H9 (cell line): ENCODE measurements around the gene ARFGEF3. TPM values are rescaled to one million over a fixed set of nuclear protein-coding genes. Genes with fewer than 3 reads are reported as not detected.

ENCODE experiments used
- DNase-seq: peaks from one replicate; pipeline ENCODE4 v3.0.0-alpha.2; 2017
- H2AFZ ChIP-seq: one replicate; pipeline ENCODE4 v1.6.1; 2013; ENCODE audit warnings: mild to moderate bottlenecking, low read length, control low read depth, moderate library complexity
- H2AK5ac ChIP-seq: 2 replicates; pipeline ENCODE4 v1.6.1; 2013; ENCODE audit warnings: low read length, control low read depth, mixed read lengths; ENCODE audit not compliant: insufficient read length
- H2BK120ac ChIP-seq: one replicate; pipeline ENCODE4 v1.6.1; 2013; ENCODE audit warnings: low read depth, mild to moderate bottlenecking, low read length, control low read depth, inconsistent platforms; ENCODE audit not compliant: poor library complexity, severe bottlenecking
- H2BK12ac ChIP-seq: 2 replicates; pipeline ENCODE4 v1.6.1; 2013; ENCODE audit warnings: low read length, control low read depth, mixed read lengths, low read depth; ENCODE audit not compliant: insufficient read length
- H2BK15ac ChIP-seq: 2 replicates; pipeline ENCODE4 v1.6.1; 2013; ENCODE audit warnings: low read depth, low read length, control low read depth
- H2BK20ac ChIP-seq: one replicate; pipeline ENCODE4 v1.6.1; 2013; ENCODE audit warnings: low read depth, mild to moderate bottlenecking, low read length, control low read depth, inconsistent platforms; ENCODE audit not compliant: poor library complexity, severe bottlenecking
- H2BK5ac ChIP-seq: 2 replicates; pipeline ENCODE4 v1.6.1; 2013; ENCODE audit warnings: low read length, control low read depth, mixed read lengths; ENCODE audit not compliant: insufficient read length
- H3K14ac ChIP-seq: 2 replicates; pipeline ENCODE4 v1.6.1; 2013; ENCODE audit warnings: low read length, control low read depth; ENCODE audit not compliant: insufficient read depth
- H3K18ac ChIP-seq: 2 replicates; pipeline ENCODE4 v1.6.1; 2013; ENCODE audit warnings: low read depth, mild to moderate bottlenecking, mixed read lengths, low read length, control low read depth; ENCODE audit not compliant: insufficient read length
- H3K23ac ChIP-seq: 2 replicates; pipeline ENCODE4 v1.6.1; 2013; ENCODE audit warnings: low read length, control low read depth, mixed read lengths, low read depth; ENCODE audit not compliant: insufficient read length
- H3K23me2 ChIP-seq: 2 replicates; pipeline ENCODE4 v1.6.1; 2013; ENCODE audit warnings: low read depth, mild to moderate bottlenecking, mixed read lengths, low read length, control low read depth; ENCODE audit not compliant: insufficient read length, poor library complexity, severe bottlenecking
- H3K27ac ChIP-seq: 2 replicates; pipeline ENCODE4 v1.5.1; 2013; ENCODE audit warnings: low read length, control low read depth, mixed read lengths, low read depth; ENCODE audit not compliant: insufficient read length
- H3K27me3 ChIP-seq: 2 replicates; pipeline ENCODE4 v1.6.1; 2013; ENCODE audit warnings: low read length, control low read depth, inconsistent platforms; ENCODE audit not compliant: insufficient read depth
- H3K4ac ChIP-seq: 2 replicates; pipeline ENCODE4 v1.6.1; 2013; ENCODE audit warnings: low read depth, mild to moderate bottlenecking, control low read depth, inconsistent platforms, low read length, moderate library complexity
- H3K4me1 ChIP-seq: 2 replicates; pipeline ENCODE4 v1.6.1; 2013; ENCODE audit warnings: low read length, control low read depth, inconsistent platforms; ENCODE audit not compliant: insufficient read depth
- H3K4me2 ChIP-seq: 2 replicates; pipeline ENCODE4 v1.6.1; 2013; ENCODE audit warnings: low read length, control low read depth, mixed read lengths; ENCODE audit not compliant: insufficient read length, insufficient read depth
- H3K56ac ChIP-seq: 2 replicates; pipeline ENCODE4 v1.6.1; 2013; ENCODE audit warnings: low read depth, mild to moderate bottlenecking, mixed read lengths, low read length, control low read depth; ENCODE audit not compliant: insufficient read length
- H3K79me1 ChIP-seq: 2 replicates; pipeline ENCODE4 v1.6.1; 2013; ENCODE audit warnings: low read depth, mild to moderate bottlenecking, moderate library complexity, low read length, control low read depth, inconsistent platforms; ENCODE audit not compliant: insufficient read depth, poor library complexity, severe bottlenecking
- H3K79me2 ChIP-seq: 2 replicates; pipeline ENCODE4 v1.6.1; 2013; ENCODE audit warnings: low read length, control low read depth, inconsistent platforms; ENCODE audit not compliant: insufficient read depth
- H3K9ac ChIP-seq: 2 replicates; pipeline ENCODE4 v1.6.1; 2013; ENCODE audit warnings: low read length, control low read depth, mixed read lengths; ENCODE audit not compliant: insufficient read length; ENCODE audit errors: extremely low read depth
- H3K9me3 ChIP-seq: one replicate; pipeline ENCODE4 v1.6.1; 2013; ENCODE audit warnings: low read depth, low read length, inconsistent platforms; ENCODE audit not compliant: control insufficient read depth
- H3T11ph ChIP-seq: one replicate; pipeline ENCODE4 v1.6.1; 2013; ENCODE audit warnings: mild to moderate bottlenecking, low read length, control low read depth, inconsistent platforms
- H4K20me1 ChIP-seq: one replicate; pipeline ENCODE4 v1.6.1; 2013; ENCODE audit not compliant: control insufficient read depth, insufficient read length, insufficient read depth
- H4K5ac ChIP-seq: 2 replicates; pipeline ENCODE4 v1.6.1; 2013; ENCODE audit warnings: low read depth, mild to moderate bottlenecking, mixed read lengths, low read length, control low read depth; ENCODE audit not compliant: insufficient read length
- H4K8ac ChIP-seq: replicated peaks from 2 replicates; pipeline ENCODE4 v1.6.1; 2013; ENCODE audit warnings: low read length, control low read depth, mixed read lengths, low read depth; ENCODE audit not compliant: insufficient read length
- H4K91ac ChIP-seq: 2 replicates; pipeline ENCODE4 v1.6.1; 2013; ENCODE audit warnings: low read depth, mild to moderate bottlenecking, moderate library complexity, mixed read lengths, low read length, control low read depth; ENCODE audit not compliant: insufficient read length
- H3K27ac Mint-ChIP-seq, 3 experiments: 2 replicates in 2 of 3; 3 replicates in 1 of 3; pipeline ENCODE4 v1.8.0; 2020 to 2021; ENCODE audit warnings: mixed read lengths in 3 of 3, mild to moderate bottlenecking in 1 of 3, moderate library complexity in 1 of 3
- H3K27me3 Mint-ChIP-seq: 2 replicates; pipeline ENCODE4 v1.8.0; 2021; ENCODE audit warnings: low read depth, mild to moderate bottlenecking, moderate library complexity, mixed read lengths
- H3K36me3 Mint-ChIP-seq, 3 experiments: 2 replicates in 2 of 3; 3 replicates in 1 of 3; pipeline ENCODE4 v1.8.0; 2020 to 2021; ENCODE audit warnings: low read depth in 3 of 3, mixed read lengths in 3 of 3; ENCODE audit not compliant: insufficient read depth in 1 of 3
- H3K4me1 Mint-ChIP-seq, 2 experiments: 2 replicates each; pipeline ENCODE4 v1.8.0; 2020; ENCODE audit warnings: mixed read lengths in 2 of 2
- H3K4me3 Mint-ChIP-seq, 2 experiments: 2 replicates in 1 of 2; 3 replicates in 1 of 2; pipeline ENCODE4 v1.8.0; 2020 to 2021; ENCODE audit warnings: mild to moderate bottlenecking in 2 of 2, mixed read lengths in 2 of 2, moderate library complexity in 1 of 2
- H3K9me3 Mint-ChIP-seq, 2 experiments: 2 replicates in 1 of 2; 3 replicates in 1 of 2; pipeline ENCODE4 v1.8.0; 2020; ENCODE audit warnings: mild to moderate bottlenecking in 2 of 2, mixed read lengths in 2 of 2, moderate library complexity in 1 of 2
- WGBS: extraction: QIAGEN DNeasy Blood & Tissue Kit; methylation state at CpG from one replicate; pipeline ENCODE4 v1.1.7; 2013; ENCODE audit warnings: missing lambda C conversion rate, low lambda C conversion rate, mixed read lengths; ENCODE audit not compliant: insufficient read length; ENCODE audit errors: extremely low coverage; 5-methylcytosine and 5-hydroxymethylcytosine counted together
- total RNA-seq: library from RNA; stranded (reverse); gene quantifications from 2 replicates; pipeline ENCODE4 v1.2.1, GENCODE V29; 2021
- TF ChIP-seq, protein P1 (sequence below): fragments of 200-600 bp; sonication (generic); conservative IDR thresholded peaks from 3 replicates; pipeline ENCODE4 v1.8.0; 2021; ENCODE audit warnings: antibody characterized with exemption, mild to moderate bottlenecking

The ARFGEF3 gene
- total RNA-seq, 1 experiment from 2014 or later: 13.7 TPM

DNA sequence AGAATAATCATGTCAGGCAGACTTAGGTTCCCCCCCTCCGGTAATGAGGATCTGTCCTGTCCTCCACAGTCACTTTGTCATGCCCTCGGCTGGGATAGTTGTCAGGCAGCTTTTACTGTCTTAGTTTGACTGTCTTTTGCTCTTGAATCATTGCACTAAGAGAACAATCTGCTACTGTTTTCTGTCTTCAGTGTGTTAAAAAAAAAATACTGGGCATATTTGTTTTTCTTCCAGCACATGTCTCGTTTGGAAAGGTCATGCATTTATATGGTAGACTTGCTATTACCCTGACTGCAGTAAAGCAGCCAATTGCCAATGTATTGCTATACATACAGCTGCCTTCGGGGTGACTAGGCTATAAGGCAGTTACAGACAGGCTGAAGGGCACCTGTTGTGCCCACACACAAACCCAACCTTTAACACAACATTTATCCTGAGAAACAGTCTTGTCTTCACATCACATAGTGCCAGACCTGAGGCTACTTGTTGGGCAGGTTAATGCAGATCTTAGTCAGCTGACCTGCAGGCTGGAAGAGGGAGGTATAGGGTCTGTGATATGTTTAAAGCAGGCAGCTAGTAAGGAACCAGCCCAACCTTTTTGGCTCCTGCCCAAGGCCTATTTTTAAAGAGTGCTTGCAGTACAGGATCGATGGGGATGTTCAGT lies 26.7 kb downstream of the ARFGEF3 start:
- H3K27me3 Mint-ChIP-seq: no peaks in the 10 kb centered on the region
- Histone ChIP-seq H3K14ac (no peak overlapping the region), H2BK120ac (no peak overlapping the region), H3K23me2 (no peaks in the 10 kb centered on the region), H2BK5ac (no peak overlapping the region), H3K27ac (no peak overlapping the region), H4K5ac (no peak overlapping the region), H4K91ac (no peak overlapping the region), H3K23ac (no peak overlapping the region), H2BK20ac (no peak overlapping the region), H3K56ac (no peak overlapping the region), H3K9me3 (no peaks in the 10 kb centered on the region), H3K9ac (no peak overlapping the region), H3K79me1 (no peaks in the 10 kb centered on the region), H2BK12ac (no peak overlapping the region), H3K4me1 (peaks cover 5% of the 10 kb centered on the region), H4K20me1 (no peaks in the 10 kb centered on the region), H2BK15ac (no peak overlapping the region), H4K8ac (no peak overlapping the region), H3K79me2 (no peaks in the 10 kb centered on the region), H3K18ac (no peak overlapping the region), H2AK5ac (no peak overlapping the region), H3T11ph (no peak overlapping the region), H2AFZ (no peak overlapping the region), H3K4me2 (no peak overlapping the region), H3K27me3 (no peaks in the 10 kb centered on the region), H3K4ac (no peak overlapping the region)
- peaks cover 0 to 9% (median 0%) of the 10 kb centered on the region in 3 experiments; a peak in 3 of 7 replicates for H3K36me3 Mint-ChIP-seq
- TF ChIP-seq, protein P1, sequence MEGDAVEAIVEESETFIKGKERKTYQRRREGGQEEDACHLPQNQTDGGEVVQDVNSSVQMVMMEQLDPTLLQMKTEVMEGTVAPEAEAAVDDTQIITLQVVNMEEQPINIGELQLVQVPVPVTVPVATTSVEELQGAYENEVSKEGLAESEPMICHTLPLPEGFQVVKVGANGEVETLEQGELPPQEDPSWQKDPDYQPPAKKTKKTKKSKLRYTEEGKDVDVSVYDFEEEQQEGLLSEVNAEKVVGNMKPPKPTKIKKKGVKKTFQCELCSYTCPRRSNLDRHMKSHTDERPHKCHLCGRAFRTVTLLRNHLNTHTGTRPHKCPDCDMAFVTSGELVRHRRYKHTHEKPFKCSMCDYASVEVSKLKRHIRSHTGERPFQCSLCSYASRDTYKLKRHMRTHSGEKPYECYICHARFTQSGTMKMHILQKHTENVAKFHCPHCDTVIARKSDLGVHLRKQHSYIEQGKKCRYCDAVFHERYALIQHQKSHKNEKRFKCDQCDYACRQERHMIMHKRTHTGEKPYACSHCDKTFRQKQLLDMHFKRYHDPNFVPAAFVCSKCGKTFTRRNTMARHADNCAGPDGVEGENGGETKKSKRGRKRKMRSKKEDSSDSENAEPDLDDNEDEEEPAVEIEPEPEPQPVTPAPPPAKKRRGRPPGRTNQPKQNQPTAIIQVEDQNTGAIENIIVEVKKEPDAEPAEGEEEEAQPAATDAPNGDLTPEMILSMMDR: no peak
- H3K4me1 Mint-ChIP-seq: peaks cover 40 to 47% of the 10 kb centered on the region in 2 experiments
- no peak for DNase-seq
- peak overlapping the region in 1 of 3 experiments; percentile 52; a peak in 2 of 7 replicates for H3K27ac Mint-ChIP-seq
- no CpG with 5 or more reads among the region's 5 CpGs for WGBS
- H3K4me3 Mint-ChIP-seq: no peak overlapping the region
- H3K9me3 Mint-ChIP-seq: no peaks in the 10 kb centered on the region
